ENCODE data around the gene SIGLEC15.
"Not testable (repeated sequence)": the region's sequence is repeated elsewhere in the genome, so short reads cannot be mapped to it uniquely, and the experiment has no call there.

Gene SIGLEC15

GRCh38 chr18:45801416-45802004 is 24.0 kb upstream of the SIGLEC15 start:
- no peak for TF ChIP-seq CTCF (conservative IDR thresholded peaks at IDR 0.05)
- no peak for TF ChIP-seq ZFX (IDR thresholded peaks at IDR 0.05)
- H3K27ac ChIP-seq: peak overlapping the region; percentile 95

GRCh38 chr18:45802814-45803492 is 22.5 kb upstream of the SIGLEC15 start:
- no peak for TF ChIP-seq CTCF (conservative IDR thresholded peaks at IDR 0.05)
- H3K27ac ChIP-seq: peak overlapping the region; percentile 95

- no peak overlapping the region for H3K27ac ChIP-seq
- TF ChIP-seq CTCF (conservative IDR thresholded peaks at IDR 0.05) (no peak), ZFX (IDR thresholded peaks at IDR 0.05) (no peak)
Observed at GRCh38 chr18:45805551-45805950, 19.9 kb upstream of the SIGLEC15 start.

- no peak overlapping the region for H3K27ac ChIP-seq
- TF ChIP-seq CTCF (conservative IDR thresholded peaks at IDR 0.05): no peak
- no peak for TF ChIP-seq ZFX (IDR thresholded peaks at IDR 0.05)
Observed at GRCh38 chr18:45806226-45806625, 19.2 kb upstream of the SIGLEC15 start.

GRCh38 chr18:45807144-45807543 is 18.3 kb upstream of the SIGLEC15 start:
- H3K27ac ChIP-seq: not testable (repeated sequence)

- H3K27ac ChIP-seq: not testable (repeated sequence)
Observed at GRCh38 chr18:45814733-45815132, 10.7 kb upstream of the SIGLEC15 start.

- no peak for TF ChIP-seq ZFX (IDR thresholded peaks at IDR 0.05)
- no peak for TF ChIP-seq CTCF (conservative IDR thresholded peaks at IDR 0.05)
- H3K27ac ChIP-seq: no peak overlapping the region
Observed at GRCh38 chr18:45817543-45817942, 7.9 kb upstream of the SIGLEC15 start.

- H3K27ac ChIP-seq: not testable (repeated sequence)
Observed at GRCh38 chr18:45818765-45819164, 6.7 kb upstream of the SIGLEC15 start.

GRCh38 chr18:45820106-45820745 is 5.2 kb upstream of the SIGLEC15 start:
- TF ChIP-seq CTCF (conservative IDR thresholded peaks at IDR 0.05): no peak
- TF ChIP-seq ZFX (IDR thresholded peaks at IDR 0.05): no peak
- no peak overlapping the region for H3K27ac ChIP-seq
